Large intestine (tissue), 3 donors: ENCODE measurements around the gene IGFBP2. TPM values are rescaled to one million over a fixed set of nuclear protein-coding genes. Genes with fewer than 3 reads are reported as not detected.
A peak's percentile ranks its signal among the peaks of the same experiment; 100 is the strongest.

Experiments
- DNase-seq, 2 donors: peaks; one replicate each; pipeline versions ENCODE4 v3.0.0 to v3.0.0-alpha.2; 2013
- H3K27ac ChIP-seq: one replicate; pipeline ENCODE4 v1.5.1; 2013; ENCODE audit warnings: low read length
- H3K27me3 ChIP-seq: 2 replicates; pipeline ENCODE4 v1.6.1; 2013; ENCODE audit warnings: low read length; ENCODE audit not compliant: control insufficient read depth, insufficient read depth
- H3K36me3 ChIP-seq: 2 replicates; pipeline ENCODE4 v1.6.1; 2013; ENCODE audit warnings: low read length; ENCODE audit not compliant: control insufficient read depth, insufficient read depth
- H3K4me1 ChIP-seq: one replicate; pipeline ENCODE4 v1.6.1; 2013; ENCODE audit warnings: low read length; ENCODE audit not compliant: control insufficient read depth, insufficient read depth
- H3K4me3 ChIP-seq: one replicate; pipeline ENCODE4 v1.5.1; 2013; ENCODE audit warnings: low read length
- H3K9me3 ChIP-seq: one replicate; pipeline ENCODE4 v1.6.1; 2013; ENCODE audit warnings: mild to moderate bottlenecking, low read depth, low read length, moderate library complexity; ENCODE audit not compliant: control insufficient read depth
- WGBS: methylation state at CpG from one replicate; pipeline ENCODE4 v1.1.5; 2013; ENCODE audit warnings: low lambda C conversion rate; ENCODE audit not compliant: insufficient coverage; 5-methylcytosine and 5-hydroxymethylcytosine counted together
- polyA plus RNA-seq: library from polyadenylated mRNA; unstranded; fragments of 120-200 nt; gene quantifications from one replicate; pipeline ENCODE4 v1.2.1, GENCODE V29; 2013

IGFBP2 gene
- polyA plus RNA-seq, 1 donor, result 242 TPM

DNA sequence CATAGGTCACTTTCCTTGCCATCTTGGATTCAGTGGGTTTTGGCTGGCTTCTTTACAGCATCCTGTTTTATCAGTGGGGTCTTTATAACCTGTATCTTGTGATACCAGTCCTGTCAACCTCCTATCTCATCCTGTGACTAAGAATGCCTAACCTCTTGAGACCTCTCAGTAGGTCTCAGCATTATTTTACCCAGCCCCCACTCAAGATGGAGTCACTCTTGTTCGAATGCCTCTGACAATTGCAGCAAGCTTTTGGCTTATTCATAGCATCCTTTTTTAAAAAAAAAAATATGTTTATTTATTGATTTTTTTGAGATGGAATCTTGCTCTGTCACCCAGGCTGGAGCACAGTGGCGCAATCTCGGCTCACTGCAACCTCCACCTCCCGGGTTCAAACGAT, 24.7 kb upstream of the IGFBP2 start:
- no CpG with 5 or more reads among the region's 5 CpGs for WGBS
- no peaks in the 10 kb centered on the region for H3K36me3 ChIP-seq
- DNase-seq, result no peak
- H3K4me1 ChIP-seq, result peaks cover 13% of the 10 kb centered on the region
- no peak overlapping the region for H3K4me3 ChIP-seq
- H3K27me3 ChIP-seq, result peaks cover 2% of the 10 kb centered on the region
- no peak overlapping the region for H3K27ac ChIP-seq
- H3K9me3 ChIP-seq, result no peaks in the 10 kb centered on the region

DNA sequence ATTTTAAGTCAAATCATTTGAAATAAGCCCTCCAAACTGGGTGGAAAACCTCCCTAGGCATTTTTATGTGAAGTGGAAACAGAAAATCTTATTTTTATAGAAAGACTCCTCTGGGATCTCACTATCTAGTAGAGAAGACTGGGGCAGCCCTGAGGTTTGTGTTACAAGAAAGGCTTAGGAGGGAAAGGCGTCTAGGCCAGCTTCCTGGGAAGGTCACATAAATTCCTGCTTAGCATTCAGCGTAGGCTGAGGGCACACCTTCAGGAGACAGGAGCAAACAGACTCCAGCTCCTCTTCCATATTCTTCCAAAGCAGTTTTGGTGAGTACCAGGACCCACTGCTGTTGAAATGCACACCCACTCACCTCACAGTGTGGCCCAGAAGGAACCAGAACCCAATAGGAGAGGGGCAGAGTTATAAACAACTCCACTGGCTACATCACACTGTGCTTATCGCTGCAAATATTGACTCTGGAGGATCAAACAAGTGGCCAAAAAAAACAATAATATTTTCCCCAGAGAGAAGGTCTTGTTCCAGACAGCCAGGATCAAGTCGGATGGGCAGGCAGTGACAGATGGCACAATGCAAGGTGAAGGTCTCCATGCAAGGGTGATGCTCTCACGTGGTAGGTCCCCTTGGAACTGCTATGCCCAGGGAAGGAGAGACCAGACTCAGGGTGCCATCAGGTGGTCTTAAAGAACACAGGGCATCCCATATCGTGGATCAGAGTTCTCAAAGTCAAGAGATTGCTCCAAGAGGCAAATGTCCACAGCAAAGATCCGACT, 17.7 kb upstream of the IGFBP2 start:
- Histone ChIP-seq H3K4me1 (peaks cover 37% of the 10 kb centered on the region), H3K36me3 (no peaks in the 10 kb centered on the region), H3K9me3 (no peaks in the 10 kb centered on the region), H3K27me3 (no peaks in the 10 kb centered on the region), H3K27ac (no peak overlapping the region), H3K4me3 (no peak overlapping the region)
- WGBS, result no CpG with 5 or more reads among the region's 7 CpGs
- DNase-seq, result peak in 1 of 2 donors; percentile 54

DNA sequence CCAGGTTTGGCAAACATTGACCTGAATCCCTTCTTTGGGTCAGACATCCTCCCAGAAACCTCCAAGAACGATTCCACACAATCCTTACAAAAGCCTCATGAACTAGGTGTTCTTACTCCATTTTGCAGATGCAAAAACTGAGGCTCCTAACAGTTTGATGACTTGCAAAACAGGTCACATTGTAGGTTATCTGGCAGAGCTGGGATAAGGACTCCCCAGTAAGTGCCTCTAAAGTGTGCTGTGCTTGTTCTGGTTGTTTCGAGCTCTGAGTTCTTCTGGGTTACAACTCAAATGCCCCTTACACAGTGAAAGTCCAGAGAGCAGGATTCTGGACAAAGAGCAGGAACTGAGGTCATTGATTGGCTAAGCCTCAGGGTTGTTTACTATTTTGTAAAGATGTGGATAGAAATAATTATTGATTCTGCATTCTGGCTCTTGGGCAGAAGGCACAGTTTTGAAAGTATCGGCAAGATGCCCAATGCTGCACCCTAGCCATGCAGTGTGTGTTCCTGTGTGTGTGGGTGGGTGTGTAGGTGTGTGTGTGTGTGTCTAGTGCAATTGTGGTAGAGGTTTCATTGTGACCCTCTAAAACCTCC, 17.0 kb upstream of the IGFBP2 start:
- no peak overlapping the region for H3K4me3 ChIP-seq
- no peaks in the 10 kb centered on the region for H3K9me3 ChIP-seq
- no peak overlapping the region for H3K27ac ChIP-seq
- no peaks in the 10 kb centered on the region for H3K36me3 ChIP-seq
- H3K4me1 ChIP-seq, result peaks cover 39% of the 10 kb centered on the region
- no CpG with 5 or more reads among the region's 3 CpGs for WGBS
- no peak for DNase-seq
- H3K27me3 ChIP-seq, result no peaks in the 10 kb centered on the region

DNA sequence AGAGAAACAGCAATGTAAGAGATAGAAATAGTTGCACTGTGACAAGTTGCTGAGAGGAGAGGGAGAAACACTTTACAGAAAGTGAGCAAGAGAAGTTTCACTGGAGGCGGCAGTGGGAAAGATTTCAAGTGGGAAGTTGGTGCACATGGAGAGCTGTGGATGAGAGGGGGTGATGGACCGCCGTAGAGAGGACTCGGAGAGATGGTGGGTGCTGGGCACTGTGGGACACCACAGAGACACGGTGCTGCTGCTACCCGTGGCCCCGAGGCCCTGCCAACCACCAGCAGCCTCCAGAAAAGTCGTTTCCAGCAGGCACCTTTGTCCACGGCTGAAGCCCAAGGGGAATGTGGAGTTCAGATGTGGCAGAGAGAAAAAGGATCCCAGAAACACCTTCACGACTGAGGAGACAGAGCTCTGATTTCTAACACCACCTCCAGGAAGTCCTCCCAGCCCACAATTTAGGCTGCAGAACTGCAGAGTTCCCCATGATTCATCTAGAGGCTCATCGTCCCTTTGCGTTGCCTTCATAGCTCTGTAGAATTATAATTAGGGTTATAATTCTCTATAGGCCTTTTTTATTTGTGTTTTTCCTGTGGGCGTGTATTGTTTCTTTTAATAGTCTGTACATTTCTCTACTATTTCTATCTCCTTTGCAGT, 15.9 kb upstream of the IGFBP2 start:
- WGBS, result 97% methylated on average over 6 of the region's 13 CpGs
- Histone ChIP-seq H3K4me3 (no peak overlapping the region), H3K4me1 (peaks cover 39% of the 10 kb centered on the region), H3K27me3 (no peaks in the 10 kb centered on the region), H3K9me3 (no peaks in the 10 kb centered on the region), H3K27ac (no peak overlapping the region), H3K36me3 (no peaks in the 10 kb centered on the region)
- DNase-seq, result no peak

DNA sequence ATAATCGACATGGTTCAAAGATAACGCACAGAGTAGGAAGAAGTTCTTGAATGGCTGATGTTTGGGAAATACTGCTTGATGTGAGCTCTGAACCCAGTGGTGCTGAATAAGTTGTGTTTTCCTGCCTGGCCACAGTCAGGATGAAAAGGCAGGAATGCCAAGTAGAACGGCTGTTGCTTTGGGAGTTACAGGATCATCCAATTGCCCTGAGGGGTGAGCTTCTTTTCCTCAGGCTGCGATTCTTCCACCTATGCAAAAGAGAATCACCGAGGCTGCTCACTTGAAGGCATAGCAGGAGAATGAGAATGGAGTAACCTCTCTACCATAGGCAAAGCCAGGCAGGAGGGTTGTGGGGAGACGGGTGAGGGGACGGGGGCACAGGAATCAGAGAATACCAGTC, 14.4 kb upstream of the IGFBP2 start:
- Histone ChIP-seq H3K4me1 (peaks cover 39% of the 10 kb centered on the region), H3K9me3 (no peaks in the 10 kb centered on the region), H3K36me3 (no peaks in the 10 kb centered on the region), H3K4me3 (no peak overlapping the region), H3K27me3 (no peaks in the 10 kb centered on the region), H3K27ac (no peak overlapping the region)
- DNase-seq, result no peak
- WGBS, result 83% methylated on average over 2 of the region's 7 CpGs

DNA sequence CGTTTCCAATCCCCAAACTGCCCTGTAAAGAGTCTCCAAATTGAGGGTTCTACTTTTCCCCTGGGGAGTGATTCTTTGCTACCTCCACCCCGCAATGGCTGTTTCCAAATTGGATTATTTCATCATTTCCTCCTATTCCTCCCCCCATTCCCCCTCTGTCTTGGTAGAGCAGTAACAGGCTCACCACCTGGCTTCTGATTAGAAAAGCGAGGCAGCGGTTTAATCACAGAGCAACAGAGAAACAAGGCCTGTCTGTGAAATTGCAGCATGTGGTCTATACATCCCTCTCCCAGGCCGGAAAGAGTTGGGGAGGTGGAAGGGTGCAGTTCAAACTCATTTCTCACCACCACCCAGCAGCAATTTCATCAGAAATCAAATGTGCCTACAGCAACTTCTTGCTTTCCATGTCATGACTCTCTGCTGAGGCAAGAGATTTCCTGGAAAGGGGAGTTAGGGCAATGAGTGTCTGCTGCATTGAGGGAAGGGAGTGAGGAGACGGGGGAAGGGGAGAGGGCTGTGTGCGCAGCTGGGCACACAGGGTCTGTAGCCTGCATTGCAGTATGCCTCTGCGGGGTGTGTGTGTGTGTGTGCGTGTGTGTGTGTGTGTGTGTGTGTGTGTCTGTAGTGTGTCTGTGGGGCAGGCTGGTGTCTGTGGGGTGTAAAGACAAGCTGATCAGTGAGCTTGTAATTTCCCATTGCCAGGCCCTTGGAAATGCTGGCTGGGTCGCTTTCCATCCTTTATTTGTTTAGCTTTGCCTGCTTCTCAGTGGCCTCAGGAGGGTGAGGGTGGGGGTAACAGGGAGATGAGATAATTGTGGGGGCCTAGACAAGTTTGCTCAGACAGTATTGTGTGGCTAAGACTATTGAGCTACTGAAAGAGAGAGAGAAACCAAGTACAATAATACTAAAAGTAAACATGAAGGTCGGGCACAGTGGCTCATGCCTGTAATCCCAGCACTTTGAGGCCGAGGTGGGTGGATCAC, 13.5 kb upstream of the IGFBP2 start:
- H3K27ac ChIP-seq, result peak overlapping the region; percentile 10
- no CpG with 5 or more reads among the region's 12 CpGs for WGBS
- no peak overlapping the region for H3K4me3 ChIP-seq
- peak in 1 of 2 donors; percentile 79 for DNase-seq
- H3K4me1 ChIP-seq, result peaks cover 39% of the 10 kb centered on the region
- no peaks in the 10 kb centered on the region for H3K9me3 ChIP-seq
- no peaks in the 10 kb centered on the region for H3K36me3 ChIP-seq
- no peaks in the 10 kb centered on the region for H3K27me3 ChIP-seq

DNA sequence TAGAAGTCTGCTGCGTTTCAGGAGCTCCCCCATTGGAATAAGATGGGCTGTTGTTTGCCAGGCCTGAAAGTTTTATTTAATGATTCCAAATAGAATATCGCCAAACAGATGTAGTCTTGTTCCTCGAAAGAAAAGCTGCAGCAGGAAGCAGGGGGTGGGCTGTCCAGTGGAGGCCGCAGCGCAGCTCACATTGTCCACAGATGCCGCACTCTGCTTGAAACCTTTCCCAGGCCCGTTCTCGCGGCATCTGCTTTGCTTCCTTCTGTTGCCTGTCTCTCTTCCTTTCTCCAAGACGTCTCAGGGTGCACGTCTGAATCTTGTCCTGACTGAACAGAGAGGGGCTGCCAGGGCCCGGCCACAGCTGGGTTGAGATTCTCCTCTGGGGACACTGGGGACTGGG, 12.4 kb upstream of the IGFBP2 start:
- Histone ChIP-seq H3K4me1 (peaks cover 31% of the 10 kb centered on the region), H3K9me3 (no peaks in the 10 kb centered on the region), H3K4me3 (no peak overlapping the region), H3K27me3 (no peaks in the 10 kb centered on the region), H3K36me3 (no peaks in the 10 kb centered on the region), H3K27ac (peak overlapping the region; percentile 10)
- DNase-seq, result no peak
- no CpG with 5 or more reads among the region's 12 CpGs for WGBS

DNA sequence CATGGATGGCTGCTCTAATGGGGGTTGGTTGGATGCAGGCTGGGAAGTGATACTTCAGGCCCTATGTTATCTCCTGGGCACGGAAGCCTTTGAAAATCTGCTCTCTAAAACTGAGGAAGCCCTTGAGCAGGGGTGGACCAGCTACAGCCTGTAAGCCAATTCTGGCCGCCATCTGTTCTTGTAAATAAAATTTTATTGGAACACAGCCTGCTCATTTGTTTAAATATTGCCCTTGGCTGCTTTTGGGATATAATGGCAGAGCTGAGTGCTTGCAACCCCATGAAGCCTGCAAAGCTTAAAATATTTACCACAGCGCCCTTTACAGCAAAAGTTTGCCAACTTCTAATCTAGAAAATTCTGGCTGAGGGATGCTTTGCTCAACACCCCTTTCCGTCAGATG, 11.9 kb upstream of the IGFBP2 start:
- WGBS, result no CpG with 5 or more reads among the region's 4 CpGs
- Histone ChIP-seq H3K4me1 (peaks cover 26% of the 10 kb centered on the region), H3K36me3 (no peaks in the 10 kb centered on the region), H3K4me3 (no peak overlapping the region), H3K27me3 (no peaks in the 10 kb centered on the region), H3K9me3 (no peaks in the 10 kb centered on the region), H3K27ac (peak overlapping the region; percentile 9)
- DNase-seq, result no peak

DNA sequence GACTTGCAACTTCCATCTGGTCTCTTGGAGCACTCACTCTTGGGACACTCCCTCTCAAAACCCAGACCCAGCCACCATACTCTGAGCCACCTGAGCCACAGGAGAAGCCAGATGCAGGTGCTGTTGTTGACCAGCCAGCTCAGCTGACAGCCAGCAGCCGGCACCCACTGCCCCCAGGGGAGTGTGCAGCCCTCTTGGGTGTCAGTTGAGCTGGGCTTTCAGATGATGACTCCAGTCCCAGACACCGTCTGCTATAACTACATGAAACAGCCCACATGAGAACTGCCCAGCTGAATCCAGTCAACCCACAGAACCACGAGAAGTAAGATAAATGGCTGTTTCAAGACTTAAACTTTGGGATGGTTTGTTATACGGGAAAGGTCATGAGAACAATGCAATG, 10.7 kb upstream of the IGFBP2 start:
- no CpG with 5 or more reads among the region's 4 CpGs for WGBS
- DNase-seq, result no peak
- Histone ChIP-seq H3K27ac (no peak overlapping the region), H3K27me3 (no peaks in the 10 kb centered on the region), H3K36me3 (no peaks in the 10 kb centered on the region), H3K9me3 (no peaks in the 10 kb centered on the region), H3K4me3 (no peak overlapping the region), H3K4me1 (peaks cover 18% of the 10 kb centered on the region)

DNA sequence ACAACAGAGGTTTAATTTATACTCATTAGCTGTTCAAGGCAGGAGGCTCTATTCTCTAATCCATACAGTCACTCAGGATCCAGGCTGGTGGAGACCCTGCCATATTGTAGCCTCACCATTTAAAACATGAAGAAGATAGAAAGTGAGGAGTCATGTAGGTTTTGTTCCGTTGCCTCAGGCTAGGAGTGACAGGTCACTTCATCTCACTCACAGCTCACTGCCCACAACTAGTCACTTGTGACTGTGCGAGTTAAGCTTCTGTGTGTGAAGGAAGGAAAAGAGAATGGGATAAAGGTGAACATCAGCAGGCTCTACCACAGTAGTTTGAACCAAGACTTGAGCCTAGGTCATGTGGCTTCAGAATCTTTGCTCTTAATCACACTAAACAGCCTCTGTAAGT, 9.0 kb upstream of the IGFBP2 start:
- no CpG with 5 or more reads among the region's 2 CpGs for WGBS
- H3K36me3 ChIP-seq, result no peaks in the 10 kb centered on the region
- no peaks in the 10 kb centered on the region for H3K9me3 ChIP-seq
- no peak overlapping the region for H3K4me3 ChIP-seq
- H3K27ac ChIP-seq, result no peak overlapping the region
- no peaks in the 10 kb centered on the region for H3K27me3 ChIP-seq
- no peak for DNase-seq
- peaks cover 14% of the 10 kb centered on the region for H3K4me1 ChIP-seq
